Keratinocyte (primary cell): ENCODE results near the gene GPM6B. TPM values are rescaled to one million over a fixed set of nuclear protein-coding genes. Genes with fewer than 3 reads are reported as not detected.

ENCODE experiments used
- DNase-seq: peaks from one replicate; pipeline ENCODE4 v3.0.0-alpha.2; 2011; ENCODE audit warnings: low read depth, missing footprints, low spot score
- FAIRE-seq: peaks from 2 replicates; lab custom pipeline; 2011; peaks lifted over from hg19 to GRCh38; lab: Jason Lieb, UNC
- H2AFZ ChIP-seq: 2 replicates; pipeline ENCODE4 v1.6.0; 2012; ENCODE audit warnings: low read length, control low read depth, inconsistent platforms; ENCODE audit not compliant: control insufficient read depth
- H3K27ac ChIP-seq: 2 replicates; pipeline ENCODE4 v1.5.1; 2011; ENCODE audit warnings: low read length; ENCODE audit not compliant: control insufficient read depth, insufficient read depth
- H3K27me3 ChIP-seq: 3 replicates; pipeline ENCODE4 v1.6.0; 2011; ENCODE audit warnings: low read length; ENCODE audit not compliant: control insufficient read depth, insufficient read depth; ENCODE audit errors: extremely low read depth
- H3K36me3 ChIP-seq, 2 experiments: 2 replicates in 1 of 2; 3 replicates in 1 of 2; pipeline ENCODE4 v1.5.1; 2011; ENCODE audit warnings: low read length in 2 of 2, mild to moderate bottlenecking in 1 of 2; ENCODE audit not compliant: control insufficient read depth in 2 of 2, insufficient read depth in 2 of 2; ENCODE audit errors: extremely low read depth in 1 of 2
- H3K4me1 ChIP-seq: 3 replicates; pipeline ENCODE4 v1.5.1; 2011; ENCODE audit warnings: low read length; ENCODE audit not compliant: control insufficient read depth, insufficient read depth; ENCODE audit errors: extremely low read depth
- H3K4me2 ChIP-seq: 3 replicates; pipeline ENCODE4 v1.6.0; 2011; ENCODE audit warnings: low read depth, low read length; ENCODE audit not compliant: control insufficient read depth, insufficient read depth; ENCODE audit errors: extremely low read depth
- H3K4me3 ChIP-seq, 3 experiments: fragments of 200-600 bp in 1 of 3; sonication (generic) in 1 of 3; 2 replicates in 2 of 3; 3 replicates in 1 of 3; pipeline ENCODE4 v1.5.1; 2011 to 2016; ENCODE audit warnings: low read length in 3 of 3, mild to moderate bottlenecking in 3 of 3, control low read depth in 2 of 3, inconsistent platforms in 1 of 3, low read depth in 1 of 3, mixed read lengths in 1 of 3, mixed run types in 1 of 3, moderate library complexity in 1 of 3; ENCODE audit not compliant: control insufficient read depth in 2 of 3, insufficient read depth in 2 of 3; ENCODE audit errors: extremely low read depth in 1 of 3
- H3K79me2 ChIP-seq: 2 replicates; pipeline ENCODE4 v1.6.0; 2012; ENCODE audit warnings: low read length; ENCODE audit not compliant: control insufficient read depth, insufficient read depth
- H3K9ac ChIP-seq: 3 replicates; pipeline ENCODE4 v1.6.0; 2011; ENCODE audit warnings: low read length; ENCODE audit not compliant: control insufficient read depth, insufficient read depth; ENCODE audit errors: extremely low read depth
- H3K9me1 ChIP-seq: 3 replicates; pipeline ENCODE4 v1.6.0; 2011; ENCODE audit warnings: low read length; ENCODE audit not compliant: control insufficient read depth, insufficient read depth; ENCODE audit errors: extremely low read depth
- H3K9me3 ChIP-seq: 2 replicates; pipeline ENCODE4 v1.5.1; 2012; ENCODE audit warnings: low read depth, low read length; ENCODE audit not compliant: control insufficient read depth
- H4K20me1 ChIP-seq: 3 replicates; pipeline ENCODE4 v1.6.0; 2011; ENCODE audit warnings: low read length; ENCODE audit not compliant: control insufficient read depth, insufficient read depth; ENCODE audit errors: extremely low read depth
- CTCF ChIP-seq, 3 experiments: IDR thresholded peaks in 1 of 3; conservative IDR thresholded peaks in 1 of 3; optimal IDR thresholded peaks in 1 of 3; 2 replicates in 2 of 3; 3 replicates in 1 of 3; pipeline versions ENCODE3 to v1.5.1; 2011; ENCODE audit warnings: low read length in 3 of 3, mild to moderate bottlenecking in 3 of 3, moderate library complexity in 2 of 3, control low read depth in 1 of 3, inconsistent platforms in 1 of 3; ENCODE audit not compliant: insufficient read depth in 2 of 3; ENCODE audit errors: extremely low read depth in 1 of 3
- EZH2 ChIP-seq: IDR thresholded peaks from one replicate; pipeline ENCODE4 v1.6.1; 2012; ENCODE audit warnings: inconsistent platforms, mild to moderate bottlenecking, low read length, moderate library complexity
- dilution Hi-C: fragments of 300-500 bp; cut with MboI; formaldehyde crosslinking; loops from one replicate; pipeline ENCODE4 v1.7.0; 2020; ENCODE audit warnings: low sequenced_read_pairs; ENCODE audit not compliant: extremely low pct_ligation_motif_present
- polyA plus RNA-seq, 5 experiments: library from polyadenylated mRNA; depleted of rRNA in 3 of 5; stranded (reverse) in 3 of 5; stranded (forward) in 1 of 5; unstranded in 1 of 5; fragments of >200 nt; gene quantifications; 1 replicate in 1 of 5; 2 replicates in 3 of 5; 3 replicates in 1 of 5; pipeline versions ENCODE4 v1.2.1 to v1.2.3, GENCODE V29; 2011 to 2012; ENCODE audit warnings: missing spikeins in 2 of 5, low read depth in 1 of 5, low replicate concordance in 1 of 5

GPM6B gene
- polyA plus RNA-seq, 1 donor (not counting 4 experiments of a cell fraction or from before 2014, with no cell fraction given): 0.26 TPM

- no peak overlapping the region for H3K4me2 ChIP-seq
- DNase-seq: no peak
- no peaks in the 10 kb centered on the region for H3K9me1 ChIP-seq
- no peaks in the 10 kb centered on the region for H3K79me2 ChIP-seq
- H3K27me3 ChIP-seq: no peaks in the 10 kb centered on the region
- H3K27ac ChIP-seq: no peak overlapping the region
- H3K9me3 ChIP-seq: no peaks in the 10 kb centered on the region
- TF ChIP-seq EZH2 (no peak), CTCF (optimal IDR thresholded peaks at IDR 0.05 in 1 of 3, IDR thresholded peaks at IDR 0.05 in 1 of 3, conservative IDR thresholded peaks at IDR 0.05 in 1 of 3; ENCODE audit: extremely low read depth in 1 of 3, insufficient read depth in 2 of 3, low read length in 3 of 3) (peak; percentile 29 to 76 (median 71))
- peaks cover 4 to 10% of the 10 kb centered on the region in 2 experiments for H3K36me3 ChIP-seq
- FAIRE-seq: peak; percentile 86
- H3K4me3 ChIP-seq: no peak overlapping the region
- H3K4me1 ChIP-seq: peaks cover 12% of the 10 kb centered on the region
- H2AFZ ChIP-seq: no peak overlapping the region
- no peak overlapping the region for H3K9ac ChIP-seq
- no peaks in the 10 kb centered on the region for H4K20me1 ChIP-seq
- dilution Hi-C loops: no loop called here
These were observed 66.7 kb downstream of the GPM6B start for GRCh38 chrX:13750204-13750603.

- H3K4me2 ChIP-seq: no peak overlapping the region
- H3K9me3 ChIP-seq: no peaks in the 10 kb centered on the region
- peaks cover 12% of the 10 kb centered on the region for H3K4me1 ChIP-seq
- H3K27me3 ChIP-seq: no peaks in the 10 kb centered on the region
- H3K36me3 ChIP-seq: peaks cover 4 to 8% of the 10 kb centered on the region in 2 experiments
- DNase-seq (no peak), FAIRE-seq (no peak)
- no peak overlapping the region for H3K27ac ChIP-seq
- no peak overlapping the region for H2AFZ ChIP-seq
- TF ChIP-seq CTCF (optimal IDR thresholded peaks at IDR 0.05 in 1 of 3, IDR thresholded peaks at IDR 0.05 in 1 of 3, conservative IDR thresholded peaks at IDR 0.05 in 1 of 3; ENCODE audit: extremely low read depth in 1 of 3, insufficient read depth in 2 of 3, low read length in 3 of 3) (no peak), EZH2 (no peak)
- no peaks in the 10 kb centered on the region for H3K79me2 ChIP-seq
- H3K9me1 ChIP-seq: no peaks in the 10 kb centered on the region
- no peak overlapping the region for H3K9ac ChIP-seq
- dilution Hi-C loops: no loop called here
- no peak overlapping the region for H3K4me3 ChIP-seq
- no peaks in the 10 kb centered on the region for H4K20me1 ChIP-seq
These were observed 68.4 kb downstream of the GPM6B start for GRCh38 chrX:13748486-13748885.
